ENCODE data around the gene TTLL11.

The TTLL11 gene

DNA sequence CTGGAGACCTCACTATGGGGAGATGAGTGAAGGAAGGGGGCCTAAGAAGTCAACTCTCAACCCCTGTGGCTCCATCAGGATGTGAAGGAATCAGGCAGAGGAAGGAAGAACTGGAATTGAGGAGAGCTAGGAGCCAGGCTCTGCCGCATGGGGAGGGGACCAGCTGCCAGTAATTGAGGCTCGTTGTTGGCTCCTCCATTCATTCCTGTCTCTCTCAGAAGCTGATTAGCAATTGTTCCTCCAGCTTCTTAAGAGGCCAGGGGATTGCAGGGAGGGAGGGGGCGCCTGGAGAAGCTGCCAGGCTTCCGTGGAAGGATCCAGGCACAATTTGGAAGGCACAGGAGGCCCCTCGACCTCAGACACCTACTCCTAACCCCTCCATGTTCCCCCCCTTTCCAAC lies 20.5 kb upstream of the TTLL11 start:
- FAIRE-seq (no peak), DNase-seq (ENCODE audit: insufficient read length, low spot score) (no peak)
- no peak for TF ChIP-seq POLR2AphosphoS5 (IDR thresholded peaks at IDR 0.05; ENCODE audit: low read depth, low read length)
- TF ChIP-seq SPI1 (IDR thresholded peaks at IDR 0.05; ENCODE audit: low read depth, low read length), result no peak
- no peak for TF ChIP-seq PAX5 (IDR thresholded peaks at IDR 0.05; ENCODE audit: insufficient read depth, low read length, severe bottlenecking)
- no peak for TF ChIP-seq TAF1 (IDR thresholded peaks at IDR 0.05; ENCODE audit: low read depth, low read length)
- TF ChIP-seq POLR2A (IDR thresholded peaks at IDR 0.05; ENCODE audit: low read depth, low read length), result no peak
- TF ChIP-seq POU2F2 (IDR thresholded peaks at IDR 0.05; ENCODE audit: low read depth, low read length), result no peak

DNA sequence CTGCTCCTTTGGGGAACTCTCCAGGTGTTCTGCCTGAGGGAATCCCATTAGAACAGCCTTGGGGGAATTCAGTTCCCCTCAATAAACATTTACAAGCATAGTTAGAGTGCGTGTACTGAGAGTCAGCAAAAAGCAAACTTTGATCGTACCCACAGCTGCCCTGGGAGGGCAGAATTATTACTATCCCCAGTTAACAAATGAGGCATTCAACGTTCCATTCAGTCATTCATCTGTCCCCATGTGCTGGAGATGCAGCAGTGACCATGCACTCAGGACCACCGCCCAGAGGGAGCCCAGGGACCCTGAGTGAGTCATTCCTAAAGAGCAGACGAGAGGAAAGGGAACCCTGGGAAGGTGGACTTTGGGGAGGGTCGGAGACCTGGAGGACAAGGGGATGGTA lies 19.1 kb upstream of the TTLL11 start:
- FAIRE-seq (no peak), DNase-seq (ENCODE audit: insufficient read length, low spot score) (no peak)
- TF ChIP-seq POLR2A (IDR thresholded peaks at IDR 0.05; ENCODE audit: low read depth, low read length) (no peak), PAX5 (IDR thresholded peaks at IDR 0.05; ENCODE audit: insufficient read depth, low read length, severe bottlenecking) (no peak), POLR2AphosphoS5 (IDR thresholded peaks at IDR 0.05; ENCODE audit: low read depth, low read length) (no peak), SPI1 (IDR thresholded peaks at IDR 0.05; ENCODE audit: low read depth, low read length) (no peak), TAF1 (IDR thresholded peaks at IDR 0.05; ENCODE audit: low read depth, low read length) (no peak), POU2F2 (IDR thresholded peaks at IDR 0.05; ENCODE audit: low read depth, low read length) (no peak)

DNA sequence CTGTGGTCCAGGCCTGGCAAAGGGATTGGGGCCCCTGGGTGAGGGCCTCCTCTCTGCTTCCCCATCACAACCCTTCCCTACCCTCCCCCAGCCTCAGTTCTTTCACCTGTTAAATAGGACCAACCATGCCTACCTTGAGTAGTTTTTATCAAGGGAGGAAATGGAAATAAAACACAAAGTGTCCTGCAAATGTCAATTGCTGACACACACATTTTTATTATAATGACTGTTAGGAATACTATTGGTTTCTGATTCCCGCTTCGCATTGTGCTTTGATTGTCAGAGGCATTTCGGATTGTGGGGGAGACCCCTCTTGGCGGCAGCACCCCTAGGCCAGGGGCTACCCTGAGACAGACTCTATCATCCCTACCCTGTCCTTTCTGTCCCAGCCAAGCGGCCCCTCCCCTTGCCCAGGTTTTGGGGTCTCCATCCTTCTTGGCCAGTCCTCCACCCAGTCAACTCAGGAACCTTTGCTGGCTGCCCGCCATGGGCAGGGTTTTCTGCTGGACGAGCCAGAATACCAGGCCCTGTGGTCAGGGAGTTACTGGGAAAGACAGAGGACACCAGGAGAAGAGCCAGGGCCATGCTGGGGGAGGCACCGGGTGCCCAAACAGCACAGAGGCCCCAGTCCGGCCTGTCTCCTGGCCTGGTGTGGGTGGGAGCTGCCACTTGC lies 18.4 kb upstream of the TTLL11 start:
- DNase-seq (ENCODE audit: insufficient read length, low spot score), result no peak
- FAIRE-seq, result no peak
- TF ChIP-seq POLR2AphosphoS5 (IDR thresholded peaks at IDR 0.05; ENCODE audit: low read depth, low read length), result no peak

DNA sequence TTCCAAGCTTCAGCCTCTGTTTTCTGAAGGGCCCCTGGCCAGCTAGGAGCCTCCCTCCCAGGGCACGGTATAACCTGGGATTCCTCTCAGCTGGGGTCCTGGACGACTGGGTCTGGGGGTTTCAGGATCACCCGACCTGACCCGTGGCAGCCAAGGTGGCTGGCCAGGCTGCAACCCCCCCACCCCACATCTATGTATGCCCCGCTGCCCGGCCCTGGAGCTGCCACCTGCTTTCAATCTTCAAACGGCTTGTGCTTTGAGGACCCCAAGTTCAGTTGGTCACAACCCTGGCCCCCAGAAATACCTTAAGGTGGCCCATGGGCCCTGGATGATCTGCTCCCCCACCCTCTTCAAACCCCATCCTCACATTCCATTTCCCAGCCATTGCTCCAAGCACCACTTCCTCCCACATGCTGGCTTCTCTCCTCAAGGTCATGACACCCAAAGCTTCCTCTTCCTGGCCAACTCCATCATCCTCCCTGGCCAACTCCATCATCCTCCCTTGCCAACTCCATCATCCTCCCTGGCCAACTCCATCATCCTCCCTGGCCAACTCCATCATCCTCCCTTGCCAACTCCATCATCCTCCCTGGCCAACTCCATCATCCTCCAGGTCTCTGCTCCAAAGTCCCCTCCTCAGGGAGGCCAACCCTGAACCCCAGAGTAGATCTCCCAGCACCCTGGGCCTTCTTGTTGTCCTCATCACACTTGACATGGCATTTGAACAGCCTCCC lies 17.2 kb upstream of the TTLL11 start:
- DNase-seq (ENCODE audit: insufficient read length, low spot score) (no peak), FAIRE-seq (no peak)
- TF ChIP-seq SPI1 (IDR thresholded peaks at IDR 0.05; ENCODE audit: low read depth, low read length) (no peak), POU2F2 (IDR thresholded peaks at IDR 0.05; ENCODE audit: low read depth, low read length) (no peak), PAX5 (IDR thresholded peaks at IDR 0.05; ENCODE audit: insufficient read depth, low read length, severe bottlenecking) (no peak), TAF1 (IDR thresholded peaks at IDR 0.05; ENCODE audit: low read depth, low read length) (no peak), POLR2AphosphoS5 (IDR thresholded peaks at IDR 0.05; ENCODE audit: low read depth, low read length) (no peak), POLR2A (IDR thresholded peaks at IDR 0.05; ENCODE audit: low read depth, low read length) (no peak)

DNA sequence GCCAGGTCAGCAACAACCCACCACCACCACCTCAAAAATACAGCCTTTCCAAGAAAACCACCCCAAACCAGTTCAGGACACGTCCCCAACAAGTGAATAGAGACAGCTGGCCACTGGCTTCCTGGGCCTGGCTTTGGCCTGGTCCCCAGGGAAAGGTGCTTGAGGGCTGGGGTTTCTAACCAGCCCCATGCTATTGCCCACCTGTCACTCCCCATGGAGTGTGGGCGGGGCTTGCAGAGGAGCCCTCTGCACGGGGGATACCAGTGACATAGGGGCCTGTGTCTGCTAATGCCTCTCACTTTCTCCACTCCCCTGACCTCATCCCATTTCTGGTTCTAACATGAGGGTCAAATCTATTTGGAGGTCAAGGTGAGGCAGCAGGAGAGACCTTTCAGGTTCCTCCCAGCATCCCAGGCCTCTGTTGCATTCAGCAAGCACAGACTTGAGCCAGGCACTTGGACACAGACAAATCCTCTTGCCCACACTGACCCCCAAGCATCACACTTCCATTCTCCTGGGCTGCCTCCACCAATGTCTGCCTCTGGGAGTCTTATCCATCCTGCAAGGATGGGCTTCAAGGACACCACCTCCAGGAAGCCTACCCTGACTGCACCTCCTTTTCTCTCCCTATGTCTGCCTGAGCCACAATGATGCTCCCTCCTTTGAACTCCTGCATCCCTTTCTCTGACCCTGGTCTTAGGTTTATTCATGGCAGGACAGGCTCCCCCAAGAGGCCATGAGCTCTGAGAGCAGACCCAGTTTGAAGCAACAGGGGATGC lies 16.1 kb upstream of the TTLL11 start:
- no peak for FAIRE-seq
- TF ChIP-seq POLR2AphosphoS5 (IDR thresholded peaks at IDR 0.05; ENCODE audit: low read depth, low read length) (no peak), SPI1 (IDR thresholded peaks at IDR 0.05; ENCODE audit: low read depth, low read length) (no peak), PAX5 (IDR thresholded peaks at IDR 0.05; ENCODE audit: insufficient read depth, low read length, severe bottlenecking) (no peak), POU2F2 (IDR thresholded peaks at IDR 0.05; ENCODE audit: low read depth, low read length) (no peak)
- no peak for DNase-seq (ENCODE audit: insufficient read length, low spot score)

DNA sequence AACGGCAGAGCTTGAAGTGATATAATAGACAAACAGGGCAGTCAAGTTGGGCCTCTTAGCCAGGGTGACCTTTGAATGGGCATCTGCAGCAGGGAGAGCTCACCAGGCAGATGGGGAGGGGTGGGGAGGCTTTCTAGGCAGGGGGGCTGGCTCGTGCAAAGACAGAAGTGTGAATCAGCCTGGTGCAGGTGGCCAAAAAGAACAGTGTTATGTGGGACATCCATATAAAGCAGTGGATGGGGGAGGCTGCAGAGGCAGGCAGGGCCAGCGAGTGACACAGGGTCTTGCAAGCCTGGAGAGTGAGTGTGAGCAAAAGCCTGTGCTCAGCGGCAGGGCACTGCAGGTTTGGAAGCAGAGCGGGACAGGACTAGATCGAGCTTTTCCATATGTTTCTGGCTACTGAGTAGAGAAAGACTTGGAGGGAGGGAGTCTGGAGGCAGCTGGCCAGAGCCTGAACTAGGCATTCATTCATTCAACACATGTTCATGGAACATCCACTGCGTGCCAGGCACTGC lies 14.2 kb upstream of the TTLL11 start:
- DNase-seq (ENCODE audit: insufficient read length, low spot score) (no peak), FAIRE-seq (no peak)
- TF ChIP-seq POLR2A (IDR thresholded peaks at IDR 0.05; ENCODE audit: low read depth, low read length), result no peak
- no peak for TF ChIP-seq POLR2AphosphoS5 (IDR thresholded peaks at IDR 0.05; ENCODE audit: low read depth, low read length)
- no peak for TF ChIP-seq POU2F2 (IDR thresholded peaks at IDR 0.05; ENCODE audit: low read depth, low read length)
- TF ChIP-seq PAX5 (IDR thresholded peaks at IDR 0.05; ENCODE audit: insufficient read depth, low read length, severe bottlenecking), result no peak
- TF ChIP-seq TAF1 (IDR thresholded peaks at IDR 0.05; ENCODE audit: low read depth, low read length), result no peak
- no peak for TF ChIP-seq SPI1 (IDR thresholded peaks at IDR 0.05; ENCODE audit: low read depth, low read length)

DNA sequence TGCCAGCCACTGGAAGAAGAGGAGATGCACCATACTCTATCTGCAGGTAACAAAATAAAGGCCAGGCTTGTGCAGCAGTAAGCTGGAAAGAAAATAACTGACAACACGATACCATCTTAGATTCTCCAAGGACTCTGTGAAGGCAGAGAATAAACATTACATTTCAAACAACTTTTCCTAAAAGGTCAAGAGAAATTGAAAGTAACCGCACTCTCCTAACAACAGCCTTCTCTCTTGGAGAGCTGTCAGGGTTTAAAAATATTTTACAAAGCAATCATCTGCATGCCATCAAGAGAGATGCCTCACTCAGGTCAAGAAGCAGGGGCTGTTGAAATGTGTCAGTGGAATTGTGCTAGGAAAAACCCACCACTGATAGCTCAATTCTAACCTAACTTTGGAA lies 13.5 kb upstream of the TTLL11 start:
- no peak for FAIRE-seq
- TF ChIP-seq SPI1 (IDR thresholded peaks at IDR 0.05; ENCODE audit: low read depth, low read length) (no peak), TAF1 (IDR thresholded peaks at IDR 0.05; ENCODE audit: low read depth, low read length) (no peak)
- DNase-seq (ENCODE audit: insufficient read length, low spot score), result no peak

DNA sequence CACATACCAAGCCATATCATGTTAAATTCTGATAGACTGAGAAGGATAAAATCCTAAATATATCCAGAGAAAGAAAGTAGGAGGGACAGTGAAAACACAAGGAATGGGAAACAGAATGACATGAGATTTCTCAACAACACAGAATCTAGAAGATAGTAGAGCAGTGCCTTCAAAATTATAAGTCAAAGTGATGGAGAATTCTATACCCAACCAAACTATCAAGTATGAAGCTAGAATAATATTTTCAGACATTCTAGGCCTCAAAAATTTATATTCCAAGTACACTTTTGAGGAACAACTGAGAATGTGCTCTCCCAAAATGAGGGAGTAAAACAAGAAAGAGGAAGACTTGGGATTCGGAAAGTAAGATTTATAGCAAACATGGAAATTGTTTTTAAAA lies 10.9 kb upstream of the TTLL11 start:
- no peak for FAIRE-seq
- no peak for DNase-seq (ENCODE audit: insufficient read length, low spot score)
- no peak for TF ChIP-seq POU2F2 (IDR thresholded peaks at IDR 0.05; ENCODE audit: low read depth, low read length)
- TF ChIP-seq PAX5 (IDR thresholded peaks at IDR 0.05; ENCODE audit: insufficient read depth, low read length, severe bottlenecking), result no peak
- no peak for TF ChIP-seq POLR2A (IDR thresholded peaks at IDR 0.05; ENCODE audit: low read depth, low read length)
- no peak for TF ChIP-seq POLR2AphosphoS5 (IDR thresholded peaks at IDR 0.05; ENCODE audit: low read depth, low read length)
- no peak for TF ChIP-seq TAF1 (IDR thresholded peaks at IDR 0.05; ENCODE audit: low read depth, low read length)
- TF ChIP-seq SPI1 (IDR thresholded peaks at IDR 0.05; ENCODE audit: low read depth, low read length), result no peak

DNA sequence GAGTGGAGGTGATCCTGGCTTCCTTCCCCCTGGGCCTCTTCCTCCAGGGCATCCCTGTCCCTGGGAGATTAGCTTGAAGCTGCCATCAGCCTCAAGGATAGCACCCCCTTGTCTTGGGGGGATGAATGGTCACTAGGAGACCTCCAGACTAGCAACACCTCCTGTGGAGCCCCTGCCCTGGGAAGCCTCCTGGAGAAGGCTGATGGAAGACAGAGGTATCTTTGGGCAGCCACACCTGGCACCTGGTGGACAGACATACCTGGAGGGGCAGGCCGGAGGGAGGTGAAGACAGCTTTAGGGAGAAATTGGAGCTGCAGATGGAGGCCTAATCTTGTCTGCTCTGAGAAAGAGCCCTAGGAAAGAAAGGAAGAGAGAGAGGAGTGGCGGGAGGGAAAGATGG lies 9.0 kb upstream of the TTLL11 start:
- no peak for FAIRE-seq
- TF ChIP-seq POU2F2 (IDR thresholded peaks at IDR 0.05; ENCODE audit: low read depth, low read length) (no peak), POLR2A (IDR thresholded peaks at IDR 0.05; ENCODE audit: low read depth, low read length) (no peak), TAF1 (IDR thresholded peaks at IDR 0.05; ENCODE audit: low read depth, low read length) (no peak), SPI1 (IDR thresholded peaks at IDR 0.05; ENCODE audit: low read depth, low read length) (no peak), PAX5 (IDR thresholded peaks at IDR 0.05; ENCODE audit: insufficient read depth, low read length, severe bottlenecking) (no peak), POLR2AphosphoS5 (IDR thresholded peaks at IDR 0.05; ENCODE audit: low read depth, low read length) (no peak)
- DNase-seq (ENCODE audit: insufficient read length, low spot score), result no peak

Data from GM12891 (cell line).